Right forelimb (tissue), 1 donor: ENCODE data around the gene BCAT1.
A peak's percentile ranks its signal among the peaks of the same experiment; 100 is the strongest.
"Not testable (repeated sequence)": the region's sequence is repeated elsewhere in the genome, so short reads cannot be mapped to it uniquely, and the experiment has no call there.

ENCODE experiments used
- DNase-seq: peaks from one replicate; pipeline ENCODE4 v3.0.0-alpha.2; 2018

Gene BCAT1

GRCh38 chr12:24948757-24949722, at the start of gene BCAT1:
Gene BCAT1 (minus strand): TSS chr12:24949101. CDS start chr12:24948932, 169 bp downstream.
- peak; percentile 89 for DNase-seq

- no peak for DNase-seq
Observed at GRCh38 chr12:24997970-24998582, 49.2 kb upstream of the BCAT1 start.

GRCh38 chr12:24997496-24997895, 48.6 kb upstream of the BCAT1 start:
- no peak for DNase-seq

GRCh38 chr12:24996820-24997219, 47.9 kb upstream of the BCAT1 start:
- no peak for DNase-seq

GRCh38 chr12:24996102-24996797, 47.3 kb upstream of the BCAT1 start:
- no peak for DNase-seq

GRCh38 chr12:24993793-24994192, 44.9 kb upstream of the BCAT1 start:
- DNase-seq: no peak

- DNase-seq: no peak
Observed at GRCh38 chr12:24991209-24992049, 42.5 kb upstream of the BCAT1 start.

GRCh38 chr12:24989216-24989615, 40.3 kb upstream of the BCAT1 start:
- no peak for DNase-seq

GRCh38 chr12:24982250-24982649, 33.3 kb upstream of the BCAT1 start:
- DNase-seq: no peak

- DNase-seq: no peak
Observed at GRCh38 chr12:24979976-24980730, 31.3 kb upstream of the BCAT1 start.

- DNase-seq: no peak
Observed at GRCh38 chr12:24979329-24979728, 30.4 kb upstream of the BCAT1 start.

- DNase-seq: no peak
Observed at GRCh38 chr12:24977711-24978110, 28.8 kb upstream of the BCAT1 start.

- DNase-seq: no peak
Observed at GRCh38 chr12:24977060-24977459, 28.2 kb upstream of the BCAT1 start.

- no peak for DNase-seq
Observed at GRCh38 chr12:24975425-24975824, 26.5 kb upstream of the BCAT1 start.

GRCh38 chr12:24974216-24974615, 25.3 kb upstream of the BCAT1 start:
- DNase-seq: no peak

- no peak for DNase-seq
Observed at GRCh38 chr12:24972078-24972477, 23.2 kb upstream of the BCAT1 start.

GRCh38 chr12:24970177-24970576, 21.3 kb upstream of the BCAT1 start:
- DNase-seq: no peak

GRCh38 chr12:24966951-24967564, 18.2 kb upstream of the BCAT1 start:
- no peak for DNase-seq

- no peak for DNase-seq
Observed at GRCh38 chr12:24964342-24964741, 15.4 kb upstream of the BCAT1 start.

- no peak for DNase-seq
Observed at GRCh38 chr12:24960222-24960855, 11.4 kb upstream of the BCAT1 start.

- DNase-seq: not testable (repeated sequence)
Observed at GRCh38 chr12:24956351-24956750, 7.5 kb upstream of the BCAT1 start.
